ENCODE data around the gene DDX20. TPM values are rescaled to one million over a fixed set of nuclear protein-coding genes. Genes with fewer than 3 reads are reported as not detected.

The DDX20 gene

DNA sequence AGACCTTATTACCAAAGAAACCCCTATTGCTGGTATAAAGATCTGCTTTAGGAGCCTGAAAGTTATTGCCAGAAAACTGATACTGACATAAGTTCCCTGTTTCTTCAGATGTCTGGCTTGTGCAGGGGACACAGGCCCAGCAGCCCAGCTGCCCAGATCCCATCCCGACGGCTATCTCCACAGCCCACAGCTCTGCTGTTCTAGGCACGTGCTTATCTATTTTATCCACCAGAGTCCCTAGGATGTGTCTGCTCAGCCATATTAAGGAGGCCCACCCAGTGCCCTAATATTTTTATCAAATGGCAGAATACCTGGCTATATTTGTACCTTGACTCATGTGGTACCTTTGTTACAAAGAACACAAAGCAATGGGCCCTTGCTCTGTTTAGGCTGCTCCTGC is 58.9 kb downstream of the DDX20 start:
- Histone ChIP-seq H3K4me1 (ENCODE audit: control insufficient read depth, low read depth, low read length) (no peaks in the 10 kb centered on the region), H2AK5ac (ENCODE audit: low read length) (no peak overlapping the region), H3K27ac (ENCODE audit: low read depth, low read length) (no peak overlapping the region), H3K56ac (ENCODE audit: low read length) (no peak overlapping the region), H3K4me2 (ENCODE audit: low read length) (no peak overlapping the region), H3K79me2 (ENCODE audit: control insufficient read depth, insufficient read depth, low read length) (no peaks in the 10 kb centered on the region), H3K27me3 (ENCODE audit: insufficient read depth, low read length, poor library complexity) (no peaks in the 10 kb centered on the region), H3K23ac (ENCODE audit: low read length) (no peak overlapping the region), H3K4ac (ENCODE audit: low read depth, low read length) (no peak overlapping the region), H3K36me3 (ENCODE audit: control insufficient read depth, insufficient read depth, low read length) (no peaks in the 10 kb centered on the region), H2BK5ac (ENCODE audit: low read length) (no peak overlapping the region), H3K9ac (ENCODE audit: low read length) (no peak overlapping the region), H2BK15ac (replicated peaks; ENCODE audit: low read depth) (no peak overlapping the region), H3K18ac (ENCODE audit: low read length) (no peak overlapping the region), H4K5ac (ENCODE audit: low read length) (no peak overlapping the region), H3K79me1 (ENCODE audit: low read length) (no peaks in the 10 kb centered on the region), H3K4me3 (ENCODE audit: low read length) (no peak overlapping the region), H2BK120ac (ENCODE audit: low read depth, low read length) (no peak overlapping the region), H4K8ac (ENCODE audit: low read depth, low read length) (no peak overlapping the region)
- DNase-seq: no peak
- no CpG with 5 or more reads among the region's 3 CpGs for WGBS (ENCODE audit: extremely low coverage, insufficient coverage, low lambda C conversion rate)

Small RNA genes within 50 kb of the gene (small RNA-seq; reads per million reads assigned to genes)
- gene INKA2 (ENCODE audit: insufficient read depth): not detected

Measured in mesendoderm (in vitro differentiated cells).